ENCODE data around the gene ETFBKMT.
"Not testable (repeated sequence)": the region's sequence is repeated elsewhere in the genome, so short reads cannot be mapped to it uniquely, and the experiment has no call there.

DNA sequence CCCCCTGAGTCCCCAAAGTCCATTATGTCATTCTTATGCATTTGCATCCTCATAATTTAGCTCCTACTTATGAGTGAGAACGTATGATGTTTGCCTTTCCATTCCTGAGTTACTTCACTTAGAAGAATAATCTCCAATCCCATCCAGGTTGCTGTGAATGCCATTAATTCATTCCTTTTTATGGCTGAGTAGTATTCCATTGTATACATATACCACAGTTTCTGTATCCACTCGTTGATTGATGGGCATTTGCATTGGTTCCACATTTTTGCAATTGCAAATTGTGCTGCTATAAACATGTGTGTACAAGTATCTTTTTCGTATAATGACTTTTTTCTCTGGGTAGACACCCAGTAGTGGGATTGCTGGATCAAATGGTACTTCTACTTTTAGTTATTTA lies 30.4 kb downstream of the ETFBKMT start:
- TF ChIP-seq POLR2A, CTCF (IDR thresholded peaks at IDR 0.05): not testable (repeated sequence)

Data from esophagus squamous epithelium (tissue), 4 donors.